MM.1S (cell line): Measurements from ENCODE around the gene BEND5.

Experiments used
- DNase-seq: peaks from one replicate; pipeline ENCODE4 v3.0.0-alpha.2; 2015
- H2AFZ ChIP-seq: fragments of 300-600 bp; sonication (generic); 2 replicates; pipeline ENCODE4 v1.6.0; 2016; ENCODE audit warnings: antibody characterized with exemption, low read length
- H3F3A ChIP-seq: fragments of 300-600 bp; sonication (generic); 2 replicates; pipeline ENCODE4 v1.6.1; 2016; ENCODE audit warnings: mild to moderate bottlenecking, antibody characterized with exemption, low read length, moderate library complexity, mixed read lengths; ENCODE audit not compliant: insufficient read depth
- H3K27ac ChIP-seq: fragments of 300-600 bp; sonication (generic); 2 replicates; pipeline ENCODE4 v1.5.1; 2016; ENCODE audit warnings: mild to moderate bottlenecking, low read length
- H3K27me3 ChIP-seq: fragments of 300-600 bp; sonication (generic); replicated peaks from 2 replicates; pipeline ENCODE4 v1.6.0; 2016; ENCODE audit warnings: low read length; ENCODE audit not compliant: insufficient read depth
- H3K36me3 ChIP-seq: fragments of 300-600 bp; sonication (generic); replicated peaks from 2 replicates; pipeline ENCODE4 v1.6.1; 2016; ENCODE audit warnings: mild to moderate bottlenecking, low read length, mixed read lengths; ENCODE audit not compliant: insufficient read depth
- H3K4me1 ChIP-seq: fragments of 300-600 bp; sonication (generic); 2 replicates; pipeline ENCODE4 v1.6.1; 2016; ENCODE audit warnings: low read length, mixed read lengths
- H3K4me2 ChIP-seq: fragments of 300-600 bp; sonication (generic); 2 replicates; pipeline ENCODE4 v1.6.0; 2016; ENCODE audit warnings: low read depth, low read length
- H3K4me3 ChIP-seq: fragments of 300-600 bp; sonication (generic); 2 replicates; pipeline ENCODE4 v1.5.1; 2016; ENCODE audit warnings: low read length, mixed read lengths
- H3K79me2 ChIP-seq: fragments of 300-600 bp; sonication (generic); 2 replicates; pipeline ENCODE4 v1.6.1; 2016; ENCODE audit warnings: mixed run types, low read length, mixed read lengths
- H3K9ac ChIP-seq: fragments of 300-600 bp; sonication (generic); 2 replicates; pipeline ENCODE4 v1.6.1; 2016; ENCODE audit warnings: low read length, mixed read lengths
- H3K9me2 ChIP-seq: fragments of 300-600 bp; sonication (generic); replicated peaks from 2 replicates; pipeline ENCODE4 v1.6.1; 2016; ENCODE audit warnings: mild to moderate bottlenecking, low read length, mixed read lengths; ENCODE audit not compliant: insufficient read depth
- H3K9me3 ChIP-seq: fragments of 300-600 bp; sonication (generic); replicated peaks from 2 replicates; pipeline ENCODE4 v1.6.1; 2016; ENCODE audit warnings: mild to moderate bottlenecking, low read length, mixed read lengths; ENCODE audit not compliant: insufficient read depth
- H4K20me1 ChIP-seq: fragments of 300-600 bp; sonication (generic); 2 replicates; pipeline ENCODE4 v1.6.1; 2016; ENCODE audit warnings: mild to moderate bottlenecking, low read length, moderate library complexity, mixed read lengths; ENCODE audit not compliant: insufficient read depth
- EZH2 ChIP-seq: fragments of 300-600 bp; sonication (generic); optimal IDR thresholded peaks from 2 replicates; pipeline ENCODE3; 2017; ENCODE audit warnings: low read depth, mild to moderate bottlenecking, antibody characterized with exemption, low read length, mixed read lengths
- EZH2phosphoT487 ChIP-seq: fragments of 300-600 bp; sonication (generic); IDR thresholded peaks from 2 replicates; pipeline ENCODE4 v1.6.1; 2018; ENCODE audit warnings: antibody characterized with exemption, low read length
- TF ChIP-seq, protein P1 (sequence below): fragments of 300-600 bp; sonication (generic); IDR thresholded peaks from 2 replicates; pipeline ENCODE4 v1.5.1; 2016; ENCODE audit warnings: antibody characterized with exemption, low read length, mixed read lengths

BEND5 gene

DNA sequence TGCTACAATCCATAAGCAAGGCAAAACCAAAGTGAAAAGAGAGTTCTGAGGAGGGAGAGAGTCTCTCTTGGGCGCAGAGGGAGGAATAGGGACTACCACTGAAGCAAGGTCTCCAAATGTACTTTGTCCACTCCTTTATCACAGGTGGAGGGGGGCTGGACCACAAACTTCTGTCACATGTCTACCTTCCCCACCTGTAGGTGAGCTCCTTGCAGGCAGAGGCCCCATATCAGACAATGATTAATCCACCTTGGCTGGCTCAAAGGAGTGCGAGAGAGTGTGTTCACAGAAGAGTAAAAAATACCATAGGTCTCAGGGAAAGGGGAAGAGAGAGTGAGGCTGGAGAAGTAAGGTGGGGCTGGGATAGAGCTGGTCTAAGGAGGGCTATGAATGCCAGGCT lies 4.5 kb downstream of the BEND5 start:
- no peaks in the 10 kb centered on the region for H3K4me1 ChIP-seq
- no peak for DNase-seq
- H4K20me1 ChIP-seq = no peaks in the 10 kb centered on the region
- H3K27me3 ChIP-seq = no peaks in the 10 kb centered on the region
- no peaks in the 10 kb centered on the region for H3K36me3 ChIP-seq
- H3K79me2 ChIP-seq = no peaks in the 10 kb centered on the region
- no peak overlapping the region for H3K4me2 ChIP-seq
- TF ChIP-seq EZH2 (no peak), EZH2phosphoT487 (no peak)
- TF ChIP-seq, protein P1, sequence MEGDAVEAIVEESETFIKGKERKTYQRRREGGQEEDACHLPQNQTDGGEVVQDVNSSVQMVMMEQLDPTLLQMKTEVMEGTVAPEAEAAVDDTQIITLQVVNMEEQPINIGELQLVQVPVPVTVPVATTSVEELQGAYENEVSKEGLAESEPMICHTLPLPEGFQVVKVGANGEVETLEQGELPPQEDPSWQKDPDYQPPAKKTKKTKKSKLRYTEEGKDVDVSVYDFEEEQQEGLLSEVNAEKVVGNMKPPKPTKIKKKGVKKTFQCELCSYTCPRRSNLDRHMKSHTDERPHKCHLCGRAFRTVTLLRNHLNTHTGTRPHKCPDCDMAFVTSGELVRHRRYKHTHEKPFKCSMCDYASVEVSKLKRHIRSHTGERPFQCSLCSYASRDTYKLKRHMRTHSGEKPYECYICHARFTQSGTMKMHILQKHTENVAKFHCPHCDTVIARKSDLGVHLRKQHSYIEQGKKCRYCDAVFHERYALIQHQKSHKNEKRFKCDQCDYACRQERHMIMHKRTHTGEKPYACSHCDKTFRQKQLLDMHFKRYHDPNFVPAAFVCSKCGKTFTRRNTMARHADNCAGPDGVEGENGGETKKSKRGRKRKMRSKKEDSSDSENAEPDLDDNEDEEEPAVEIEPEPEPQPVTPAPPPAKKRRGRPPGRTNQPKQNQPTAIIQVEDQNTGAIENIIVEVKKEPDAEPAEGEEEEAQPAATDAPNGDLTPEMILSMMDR = no peak
- no peaks in the 10 kb centered on the region for H3F3A ChIP-seq
- no peak overlapping the region for H3K9ac ChIP-seq
- no peak overlapping the region for H2AFZ ChIP-seq
- H3K9me3 ChIP-seq = no peaks in the 10 kb centered on the region
- H3K9me2 ChIP-seq = no peaks in the 10 kb centered on the region
- H3K4me3 ChIP-seq = no peak overlapping the region
- no peak overlapping the region for H3K27ac ChIP-seq

DNA sequence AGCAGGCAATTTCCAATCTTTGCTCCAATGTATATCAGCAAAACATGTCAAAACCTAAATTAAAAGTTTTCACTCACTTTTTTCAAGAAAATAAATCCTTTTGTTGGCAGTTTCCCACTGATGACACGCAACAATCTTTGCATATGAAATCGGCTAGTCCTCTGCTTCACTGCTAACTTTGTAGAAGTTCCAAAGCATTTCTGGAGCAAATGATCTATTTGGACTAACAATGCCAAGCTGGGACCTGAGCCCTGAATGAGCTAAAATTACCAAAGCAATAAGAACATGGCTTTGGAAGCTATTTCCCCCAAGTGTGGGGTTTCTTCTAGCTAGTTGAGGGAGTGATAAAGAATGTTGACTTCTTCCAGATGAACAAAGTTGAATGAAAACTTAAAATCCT lies 5.1 kb downstream of the BEND5 start:
- H3K36me3 ChIP-seq = no peaks in the 10 kb centered on the region
- H3K9me2 ChIP-seq = no peaks in the 10 kb centered on the region
- no peak overlapping the region for H3K4me3 ChIP-seq
- TF ChIP-seq EZH2 = no peak
- no peak for TF ChIP-seq EZH2phosphoT487
- H4K20me1 ChIP-seq = no peaks in the 10 kb centered on the region
- no peak overlapping the region for H3K9ac ChIP-seq
- H2AFZ ChIP-seq = no peak overlapping the region
- no peaks in the 10 kb centered on the region for H3K27me3 ChIP-seq
- no peak overlapping the region for H3K27ac ChIP-seq
- no peaks in the 10 kb centered on the region for H3K79me2 ChIP-seq
- no peaks in the 10 kb centered on the region for H3K4me1 ChIP-seq
- DNase-seq = no peak
- H3K9me3 ChIP-seq = no peaks in the 10 kb centered on the region
- no peaks in the 10 kb centered on the region for H3F3A ChIP-seq
- no peak overlapping the region for H3K4me2 ChIP-seq

DNA sequence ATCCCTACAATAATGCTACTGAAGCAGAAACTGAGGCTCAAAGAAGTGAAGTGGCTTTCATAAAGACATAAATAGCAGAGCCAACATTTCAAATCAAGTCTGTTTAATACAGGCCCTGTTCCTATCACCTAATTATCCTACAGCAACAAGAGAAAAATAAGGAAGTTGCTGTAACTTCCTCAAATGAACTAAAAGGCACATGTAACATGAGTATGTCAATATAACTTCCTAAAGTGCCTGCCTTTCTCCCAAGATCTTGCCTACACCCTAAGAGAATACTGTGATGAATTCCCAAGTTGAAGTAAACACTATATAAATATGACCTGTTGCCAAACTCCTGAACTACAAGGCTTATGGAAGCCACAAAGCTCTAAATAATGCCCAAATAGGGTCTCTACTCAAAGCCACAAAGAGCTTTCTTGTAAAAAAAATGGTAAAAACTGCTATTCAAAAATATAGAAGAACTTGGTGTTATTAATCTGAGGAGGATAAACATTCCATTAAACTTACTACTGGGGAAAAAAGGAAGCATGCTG lies 8.6 kb downstream of the BEND5 start:
- Histone ChIP-seq H3K79me2 (no peaks in the 10 kb centered on the region), H3K4me2 (no peak overlapping the region), H3K9me2 (no peaks in the 10 kb centered on the region), H3K4me3 (no peak overlapping the region), H3K27me3 (no peaks in the 10 kb centered on the region), H3K36me3 (no peaks in the 10 kb centered on the region), H3F3A (no peaks in the 10 kb centered on the region), H3K27ac (no peak overlapping the region), H4K20me1 (no peaks in the 10 kb centered on the region), H3K9ac (no peak overlapping the region), H3K4me1 (no peaks in the 10 kb centered on the region), H3K9me3 (no peaks in the 10 kb centered on the region), H2AFZ (no peak overlapping the region)
- no peak for TF ChIP-seq EZH2
- TF ChIP-seq EZH2phosphoT487 = no peak
- TF ChIP-seq, protein P1 = no peak
- DNase-seq = no peak

DNA sequence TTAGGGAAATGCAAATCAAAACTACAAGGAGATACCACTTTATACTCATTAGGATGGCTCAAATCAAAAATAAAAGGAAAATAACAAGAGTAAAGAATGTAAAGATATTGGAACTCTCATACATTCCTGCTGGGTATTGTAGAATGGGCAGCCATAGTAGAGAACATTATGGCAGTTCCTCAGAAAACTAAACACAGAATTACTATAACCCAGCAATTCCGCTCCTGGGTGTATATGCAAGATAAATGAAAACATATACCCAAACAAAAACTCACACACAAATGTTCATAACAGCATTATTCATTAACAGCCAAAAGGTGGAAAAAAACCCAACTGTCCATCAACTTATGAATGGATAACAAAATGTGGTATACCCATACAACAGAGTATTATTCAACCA lies 11.4 kb downstream of the BEND5 start:
- no peaks in the 10 kb centered on the region for H3F3A ChIP-seq
- no peak overlapping the region for H3K27ac ChIP-seq
- no peak overlapping the region for H2AFZ ChIP-seq
- no peak overlapping the region for H3K4me3 ChIP-seq
- H3K9me2 ChIP-seq = no peaks in the 10 kb centered on the region
- DNase-seq = no peak
- H3K9ac ChIP-seq = no peak overlapping the region
- no peaks in the 10 kb centered on the region for H4K20me1 ChIP-seq
- TF ChIP-seq, protein P1 = no peak
- no peak for TF ChIP-seq EZH2phosphoT487
- no peak for TF ChIP-seq EZH2
- H3K27me3 ChIP-seq = no peaks in the 10 kb centered on the region
- no peak overlapping the region for H3K4me2 ChIP-seq
- H3K4me1 ChIP-seq = no peaks in the 10 kb centered on the region
- no peaks in the 10 kb centered on the region for H3K36me3 ChIP-seq
- H3K79me2 ChIP-seq = no peaks in the 10 kb centered on the region
- no peaks in the 10 kb centered on the region for H3K9me3 ChIP-seq
